ENCODE data around the gene CHMP1A.

The CHMP1A gene

GRCh38 chr16:89602273-89602951 lies 55.1 kb downstream of the CHMP1A start:
- no peaks in the 10 kb centered on the region for H3K9me3 ChIP-seq (ENCODE audit: control insufficient read depth in 2 of 2, low read length in 2 of 2)
- no peak overlapping the region for H3K4me3 ChIP-seq (ENCODE audit: low read length in 2 of 2)
- no peak overlapping the region for H3K9ac ChIP-seq (ENCODE audit: low read length in 2 of 2)
- H3K27me3 ChIP-seq (ENCODE audit: control insufficient read depth in 1 of 2, insufficient read depth in 2 of 2, low read length in 2 of 2), result peaks cover 4 to 19% of the 10 kb centered on the region in 2 donors
- peaks cover 6% of the 10 kb centered on the region for H3K4me1 ChIP-seq (ENCODE audit: control insufficient read depth, insufficient read depth, low read length)
- no peaks in the 10 kb centered on the region for H3K36me3 ChIP-seq (ENCODE audit: control insufficient read depth in 2 of 2, insufficient read depth in 2 of 2, low read length in 2 of 2)
- H3K27ac ChIP-seq (ENCODE audit: low read length), result no peak overlapping the region

GRCh38 chr16:89601906-89602272 lies 55.6 kb downstream of the CHMP1A start:
- no peak overlapping the region for H3K9ac ChIP-seq (ENCODE audit: low read length in 2 of 2)
- no peak overlapping the region for H3K4me3 ChIP-seq (ENCODE audit: low read length in 2 of 2)
- no peak overlapping the region for H3K27ac ChIP-seq (ENCODE audit: low read length)
- H3K4me1 ChIP-seq (ENCODE audit: control insufficient read depth, insufficient read depth, low read length), result peaks cover 6% of the 10 kb centered on the region
- H3K9me3 ChIP-seq (ENCODE audit: control insufficient read depth in 2 of 2, low read length in 2 of 2), result no peaks in the 10 kb centered on the region
- H3K27me3 ChIP-seq (ENCODE audit: control insufficient read depth in 1 of 2, insufficient read depth in 2 of 2, low read length in 2 of 2), result peaks cover 4 to 19% of the 10 kb centered on the region in 2 donors
- no peaks in the 10 kb centered on the region for H3K36me3 ChIP-seq (ENCODE audit: control insufficient read depth in 2 of 2, insufficient read depth in 2 of 2, low read length in 2 of 2)

- Histone ChIP-seq H3K9me3 (ENCODE audit: control insufficient read depth in 2 of 2, low read length in 2 of 2) (no peaks in the 10 kb centered on the region), H3K9ac (ENCODE audit: low read length in 2 of 2) (no peak overlapping the region), H3K27ac (ENCODE audit: low read length) (no peak overlapping the region), H3K36me3 (ENCODE audit: control insufficient read depth in 2 of 2, insufficient read depth in 2 of 2, low read length in 2 of 2) (no peaks in the 10 kb centered on the region), H3K27me3 (ENCODE audit: control insufficient read depth in 1 of 2, insufficient read depth in 2 of 2, low read length in 2 of 2) (peaks cover 4 to 19% of the 10 kb centered on the region in 2 donors), H3K4me3 (ENCODE audit: low read length in 2 of 2) (no peak overlapping the region), H3K4me1 (ENCODE audit: control insufficient read depth, insufficient read depth, low read length) (peaks cover 6% of the 10 kb centered on the region)
Measured at GRCh38 chr16:89600956-89601355, 56.6 kb downstream of the CHMP1A start.

- Histone ChIP-seq H3K9me3 (ENCODE audit: control insufficient read depth in 2 of 2, low read length in 2 of 2) (no peaks in the 10 kb centered on the region), H3K4me1 (ENCODE audit: control insufficient read depth, insufficient read depth, low read length) (peaks cover 6% of the 10 kb centered on the region), H3K9ac (ENCODE audit: low read length in 2 of 2) (no peak overlapping the region), H3K27ac (ENCODE audit: low read length) (no peak overlapping the region), H3K27me3 (ENCODE audit: control insufficient read depth in 1 of 2, insufficient read depth in 2 of 2, low read length in 2 of 2) (peaks cover 4 to 18% of the 10 kb centered on the region in 2 donors), H3K36me3 (ENCODE audit: control insufficient read depth in 2 of 2, insufficient read depth in 2 of 2, low read length in 2 of 2) (no peaks in the 10 kb centered on the region), H3K4me3 (ENCODE audit: low read length in 2 of 2) (no peak overlapping the region)
Measured at GRCh38 chr16:89600427-89600826, 57.1 kb downstream of the CHMP1A start.

- H3K27ac ChIP-seq (ENCODE audit: low read length), result no peak overlapping the region
Measured at GRCh38 chr16:89599902-89600301, 57.6 kb downstream of the CHMP1A start.

GRCh38 chr16:89599451-89599858 lies 58.1 kb downstream of the CHMP1A start:
- Histone ChIP-seq H3K27ac (ENCODE audit: low read length) (no peak overlapping the region), H3K9me3 (ENCODE audit: control insufficient read depth in 2 of 2, low read length in 2 of 2) (no peaks in the 10 kb centered on the region), H3K27me3 (ENCODE audit: control insufficient read depth in 1 of 2, insufficient read depth in 2 of 2, low read length in 2 of 2) (peaks cover 4 to 10% of the 10 kb centered on the region in 2 donors), H3K4me3 (ENCODE audit: low read length in 2 of 2) (no peak overlapping the region), H3K4me1 (ENCODE audit: control insufficient read depth, insufficient read depth, low read length) (peaks cover 6% of the 10 kb centered on the region), H3K9ac (ENCODE audit: low read length in 2 of 2) (no peak overlapping the region), H3K36me3 (ENCODE audit: control insufficient read depth in 2 of 2, insufficient read depth in 2 of 2, low read length in 2 of 2) (no peaks in the 10 kb centered on the region)

More at GRCh38 chr16:89599902-89600301, 57.6 kb downstream of the CHMP1A start:
- peaks cover 6% of the 10 kb centered on the region for H3K4me1 ChIP-seq (ENCODE audit: control insufficient read depth, insufficient read depth, low read length)
- no peaks in the 10 kb centered on the region for H3K9me3 ChIP-seq (ENCODE audit: control insufficient read depth in 2 of 2, low read length in 2 of 2)
- no peak overlapping the region for H3K9ac ChIP-seq (ENCODE audit: low read length in 2 of 2)
- H3K27me3 ChIP-seq (ENCODE audit: control insufficient read depth in 1 of 2, insufficient read depth in 2 of 2, low read length in 2 of 2), result peaks cover 4 to 13% of the 10 kb centered on the region in 2 donors
- no peak overlapping the region for H3K4me3 ChIP-seq (ENCODE audit: low read length in 2 of 2)
- no peaks in the 10 kb centered on the region for H3K36me3 ChIP-seq (ENCODE audit: control insufficient read depth in 2 of 2, insufficient read depth in 2 of 2, low read length in 2 of 2)

GRCh38 chr16:89598199-89598598 lies 59.3 kb downstream of the CHMP1A start:
- H3K27me3 ChIP-seq (ENCODE audit: control insufficient read depth in 1 of 2, insufficient read depth in 2 of 2, low read length in 2 of 2), result peaks cover 4 to 10% of the 10 kb centered on the region in 2 donors
- H3K36me3 ChIP-seq (ENCODE audit: control insufficient read depth in 2 of 2, insufficient read depth in 2 of 2, low read length in 2 of 2), result no peaks in the 10 kb centered on the region
- peaks cover 6% of the 10 kb centered on the region for H3K4me1 ChIP-seq (ENCODE audit: control insufficient read depth, insufficient read depth, low read length)
- no peak overlapping the region for H3K9ac ChIP-seq (ENCODE audit: low read length in 2 of 2)
- no peak overlapping the region for H3K27ac ChIP-seq (ENCODE audit: low read length)
- no peak overlapping the region for H3K4me3 ChIP-seq (ENCODE audit: low read length in 2 of 2)
- H3K9me3 ChIP-seq (ENCODE audit: control insufficient read depth in 2 of 2, low read length in 2 of 2), result no peaks in the 10 kb centered on the region

- H3K4me1 ChIP-seq (ENCODE audit: control insufficient read depth, insufficient read depth, low read length), result peaks cover 2% of the 10 kb centered on the region
- H3K9ac ChIP-seq (ENCODE audit: low read length in 2 of 2), result no peak overlapping the region
- no peak overlapping the region for H3K27ac ChIP-seq (ENCODE audit: low read length)
Measured at GRCh38 chr16:89596957-89597649, 60.4 kb downstream of the CHMP1A start.

GRCh38 chr16:89596061-89596689 lies 61.3 kb downstream of the CHMP1A start:
- Histone ChIP-seq H3K4me3 (ENCODE audit: low read length in 2 of 2) (no peak overlapping the region), H3K4me1 (ENCODE audit: control insufficient read depth, insufficient read depth, low read length) (peaks cover 2% of the 10 kb centered on the region), H3K9me3 (ENCODE audit: control insufficient read depth in 2 of 2, low read length in 2 of 2) (no peaks in the 10 kb centered on the region), H3K9ac (ENCODE audit: low read length in 2 of 2) (no peak overlapping the region), H3K27ac (ENCODE audit: low read length) (no peak overlapping the region), H3K36me3 (ENCODE audit: control insufficient read depth in 2 of 2, insufficient read depth in 2 of 2, low read length in 2 of 2) (no peaks in the 10 kb centered on the region), H3K27me3 (ENCODE audit: control insufficient read depth in 1 of 2, insufficient read depth in 2 of 2, low read length in 2 of 2) (no peaks in the 10 kb centered on the region)

More at GRCh38 chr16:89596957-89597649, 60.4 kb downstream of the CHMP1A start:
- H3K9me3 ChIP-seq (ENCODE audit: control insufficient read depth in 2 of 2, low read length in 2 of 2), result no peaks in the 10 kb centered on the region
- H3K36me3 ChIP-seq (ENCODE audit: control insufficient read depth in 2 of 2, insufficient read depth in 2 of 2, low read length in 2 of 2), result no peaks in the 10 kb centered on the region
- H3K27me3 ChIP-seq (ENCODE audit: control insufficient read depth in 1 of 2, insufficient read depth in 2 of 2, low read length in 2 of 2), result peaks cover 0 to 3% of the 10 kb centered on the region in 2 donors
- H3K4me3 ChIP-seq (ENCODE audit: low read length in 2 of 2), result no peak overlapping the region

- Histone ChIP-seq H3K4me3 (ENCODE audit: low read length in 2 of 2) (no peak overlapping the region), H3K4me1 (ENCODE audit: control insufficient read depth, insufficient read depth, low read length) (peaks cover 2% of the 10 kb centered on the region), H3K36me3 (ENCODE audit: control insufficient read depth in 2 of 2, insufficient read depth in 2 of 2, low read length in 2 of 2) (no peaks in the 10 kb centered on the region), H3K27me3 (ENCODE audit: control insufficient read depth in 1 of 2, insufficient read depth in 2 of 2, low read length in 2 of 2) (no peaks in the 10 kb centered on the region), H3K9me3 (ENCODE audit: control insufficient read depth in 2 of 2, low read length in 2 of 2) (no peaks in the 10 kb centered on the region), H3K27ac (ENCODE audit: low read length) (no peak overlapping the region), H3K9ac (ENCODE audit: low read length in 2 of 2) (no peak overlapping the region)
Measured at GRCh38 chr16:89595330-89596060, 62.0 kb downstream of the CHMP1A start.

Data from stomach smooth muscle (tissue), 2 donors.